Sigmoid colon (tissue), 4 donors: ENCODE results near the gene C2orf81.

ENCODE experiments used
- POLR2A ChIP-seq, 2 donors: fragments of 450-650 bp; IDR thresholded peaks; one replicate each; pipeline ENCODE4 v1.6.1; 2016; ENCODE audit warnings: antibody characterized with exemption in 2 of 2, mild to moderate bottlenecking in 2 of 2, moderate library complexity in 2 of 2
- POLR2AphosphoS5 ChIP-seq, 4 donors: sonication (generic); formaldehyde crosslinking; IDR thresholded peaks; one replicate each; pipeline ENCODE4 v1.6.1; 2017; ENCODE audit warnings: antibody characterized with exemption in 4 of 4
- TF ChIP-seq, protein P1 (sequence below), 4 experiments: fragments of 450-650 bp in 3 of 4; fragments of 200-600 bp in 1 of 4; IDR thresholded peaks; one replicate each; pipeline ENCODE4 v1.5.1; 2016 to 2019; ENCODE audit warnings: antibody characterized with exemption in 4 of 4, mild to moderate bottlenecking in 3 of 4, moderate library complexity in 2 of 4

GRCh38 chr2:74379851-74380789 lies 41.3 kb downstream of the C2orf81 start, which contains the start of gene DCTN1:
- peak in 1 of 4 donors; percentile 13 for TF ChIP-seq POLR2AphosphoS5 (IDR thresholded peaks at IDR 0.05)
- TF ChIP-seq, protein P1, sequence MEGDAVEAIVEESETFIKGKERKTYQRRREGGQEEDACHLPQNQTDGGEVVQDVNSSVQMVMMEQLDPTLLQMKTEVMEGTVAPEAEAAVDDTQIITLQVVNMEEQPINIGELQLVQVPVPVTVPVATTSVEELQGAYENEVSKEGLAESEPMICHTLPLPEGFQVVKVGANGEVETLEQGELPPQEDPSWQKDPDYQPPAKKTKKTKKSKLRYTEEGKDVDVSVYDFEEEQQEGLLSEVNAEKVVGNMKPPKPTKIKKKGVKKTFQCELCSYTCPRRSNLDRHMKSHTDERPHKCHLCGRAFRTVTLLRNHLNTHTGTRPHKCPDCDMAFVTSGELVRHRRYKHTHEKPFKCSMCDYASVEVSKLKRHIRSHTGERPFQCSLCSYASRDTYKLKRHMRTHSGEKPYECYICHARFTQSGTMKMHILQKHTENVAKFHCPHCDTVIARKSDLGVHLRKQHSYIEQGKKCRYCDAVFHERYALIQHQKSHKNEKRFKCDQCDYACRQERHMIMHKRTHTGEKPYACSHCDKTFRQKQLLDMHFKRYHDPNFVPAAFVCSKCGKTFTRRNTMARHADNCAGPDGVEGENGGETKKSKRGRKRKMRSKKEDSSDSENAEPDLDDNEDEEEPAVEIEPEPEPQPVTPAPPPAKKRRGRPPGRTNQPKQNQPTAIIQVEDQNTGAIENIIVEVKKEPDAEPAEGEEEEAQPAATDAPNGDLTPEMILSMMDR (IDR thresholded peaks at IDR 0.05): no peak
- no peak for TF ChIP-seq POLR2A (IDR thresholded peaks at IDR 0.05)
